H1 (cell line): ENCODE results near the gene ITPR3. TPM values are rescaled to one million over a fixed set of nuclear protein-coding genes. Genes with fewer than 3 reads are reported as not detected.

Source experiments
- CTCF ChIA-PET: fragments of 300-600 bp; sonication (Branson Sonifier 250); formaldehyde crosslinking; loops from one replicate; lab custom pipeline; 2021; ENCODE audit not compliant: partially characterized antibody; lab: Charles Lee
- POLR2A ChIA-PET: fragments of 300-600 bp; sonication (Branson Sonifier 250); formaldehyde crosslinking; loops from one replicate; lab custom pipeline; 2021; ENCODE audit warnings: inconsistent platforms; ENCODE audit not compliant: partially characterized antibody; lab: Charles Lee
- DNase-seq, 2 experiments: peaks; one replicate each; pipeline versions ENCODE4 v3.0.0 to v3.0.0-alpha.2; 2010 to 2022; ENCODE audit warnings: low spot score in 2 of 2, low read depth in 1 of 2, mixed read lengths in 1 of 2
- FAIRE-seq: peaks from 2 replicates; lab custom pipeline; 2011; peaks lifted over from hg19 to GRCh38; lab: Jason Lieb, UNC
- H2AFZ ChIP-seq: 2 replicates; pipeline ENCODE4 v1.8.1; 2012; ENCODE audit warnings: low read length, inconsistent platforms
- H2AK5ac ChIP-seq: 2 replicates; pipeline ENCODE4 v1.6.1; 2013; ENCODE audit warnings: low read depth, low read length
- H2BK120ac ChIP-seq: replicated peaks from 2 replicates; pipeline ENCODE3; 2013; ENCODE audit warnings: low read depth, low read length, inconsistent platforms
- H2BK12ac ChIP-seq: 2 replicates; pipeline ENCODE4 v1.6.1; 2013; ENCODE audit warnings: low read depth, low read length
- H2BK15ac ChIP-seq: 2 replicates; pipeline ENCODE4 v1.6.1; 2013; ENCODE audit warnings: low read length
- H2BK20ac ChIP-seq: 2 replicates; pipeline ENCODE4 v1.6.1; 2013; ENCODE audit warnings: low read length
- H2BK5ac ChIP-seq: 2 replicates; pipeline ENCODE4 v1.6.1; 2013; ENCODE audit warnings: low read depth, low read length
- H3K14ac ChIP-seq: 2 replicates; pipeline ENCODE4 v1.6.1; 2013; ENCODE audit warnings: inconsistent platforms; ENCODE audit not compliant: insufficient read length
- H3K18ac ChIP-seq: 2 replicates; pipeline ENCODE4 v1.6.1; 2013; ENCODE audit warnings: low read length; ENCODE audit errors: extremely low read depth
- H3K23ac ChIP-seq: 2 replicates; pipeline ENCODE4 v1.6.1; 2013; ENCODE audit warnings: inconsistent platforms; ENCODE audit not compliant: insufficient read length
- H3K23me2 ChIP-seq: 2 replicates; pipeline ENCODE4 v1.6.1; 2013; ENCODE audit warnings: low read depth, low read length
- H3K27ac ChIP-seq: 2 replicates; pipeline ENCODE4 v1.6.1; 2011; ENCODE audit warnings: low read depth, low read length, inconsistent platforms
- H3K27me3 ChIP-seq, 4 experiments: replicated peaks in 1 of 4; 1 replicate in 1 of 4; 2 replicates in 3 of 4; pipeline versions ENCODE4 v1.6.1 to v1.8.1; 2011 to 2013; ENCODE audit warnings: low read length in 3 of 4, mild to moderate bottlenecking in 3 of 4, inconsistent platforms in 2 of 4, mixed read lengths in 2 of 4, moderate library complexity in 1 of 4; ENCODE audit not compliant: control insufficient read depth in 3 of 4, insufficient read depth in 3 of 4; ENCODE audit errors: extremely low read depth in 1 of 4
- H3K36me3 ChIP-seq, 4 experiments: 2 replicates each; pipeline versions ENCODE4 v1.6.1 to v1.8.1; 2011 to 2013; ENCODE audit warnings: mild to moderate bottlenecking in 4 of 4, low read length in 3 of 4, moderate library complexity in 2 of 4, control low read depth in 1 of 4, inconsistent platforms in 1 of 4; ENCODE audit not compliant: insufficient read depth in 4 of 4, control insufficient read depth in 2 of 4
- H3K4ac ChIP-seq: replicated peaks from 2 replicates; pipeline ENCODE3; 2013; ENCODE audit warnings: low read length, low read depth, mixed read lengths, inconsistent platforms; ENCODE audit not compliant: insufficient read length
- H3K4me1 ChIP-seq, 4 experiments: replicated peaks in 1 of 4; 1 replicate in 1 of 4; 2 replicates in 3 of 4; pipeline versions ENCODE4 v1.6.1 to v1.8.1; 2011 to 2013; ENCODE audit warnings: low read length in 3 of 4, inconsistent platforms in 2 of 4, mixed read lengths in 1 of 4; ENCODE audit not compliant: insufficient read depth in 4 of 4, control insufficient read depth in 3 of 4
- H3K4me2 ChIP-seq, 2 experiments: 2 replicates each; pipeline versions ENCODE4 v1.6.1 to v1.8.1; 2011 to 2013; ENCODE audit warnings: low read depth in 2 of 2, low read length in 2 of 2, control low read depth in 1 of 2, inconsistent platforms in 1 of 2, mild to moderate bottlenecking in 1 of 2; ENCODE audit not compliant: insufficient read depth in 1 of 2
- H3K4me3 ChIP-seq, 4 experiments: fragments of 200-600, 300-600 bp in 1 of 4; sonication (generic), shearing (Covaris generic), sonication (Bioruptor Twin) in 1 of 4; 2 replicates each; pipeline versions ENCODE4 v1.5.1 to v1.8.1; 2011 to 2016; ENCODE audit warnings: low read length in 4 of 4, low read depth in 3 of 4, control low read depth in 2 of 4, inconsistent platforms in 2 of 4, mild to moderate bottlenecking in 2 of 4, mixed read lengths in 1 of 4, moderate library complexity in 1 of 4; ENCODE audit not compliant: insufficient read depth in 2 of 4; ENCODE audit errors: extremely low read depth in 1 of 4
- H3K56ac ChIP-seq: replicated peaks from 2 replicates; pipeline ENCODE3; 2013; ENCODE audit warnings: low read depth, mild to moderate bottlenecking, mixed read lengths, low read length, inconsistent platforms; ENCODE audit not compliant: insufficient read length
- H3K79me1 ChIP-seq: 2 replicates; pipeline ENCODE4 v1.6.1; 2013; ENCODE audit warnings: low read depth, low read length, control low read depth
- H3K79me2 ChIP-seq, 2 experiments: 2 replicates each; pipeline versions ENCODE4 v1.6.1 to v1.8.1; 2012 to 2013; ENCODE audit warnings: low read length in 2 of 2, mild to moderate bottlenecking in 2 of 2, inconsistent platforms in 1 of 2; ENCODE audit not compliant: insufficient read depth in 2 of 2, control insufficient read depth in 1 of 2
- H3K9ac ChIP-seq, 4 experiments: replicated peaks in 1 of 4; 1 replicate in 1 of 4; 2 replicates in 3 of 4; pipeline versions ENCODE4 v1.6.1 to v1.8.1; 2011 to 2013; ENCODE audit warnings: low read depth in 3 of 4, low read length in 3 of 4, control low read depth in 2 of 4, mild to moderate bottlenecking in 2 of 4, moderate library complexity in 2 of 4, inconsistent platforms in 1 of 4; ENCODE audit errors: extremely low read depth in 1 of 4
- H3K9me3 ChIP-seq, 2 experiments: 2 replicates each; pipeline versions ENCODE4 v1.6.1 to v1.8.1; 2012 to 2013; ENCODE audit warnings: mild to moderate bottlenecking in 2 of 2, moderate library complexity in 2 of 2, control low read depth in 1 of 2, inconsistent platforms in 1 of 2, low read depth in 1 of 2, low read length in 1 of 2, mixed read lengths in 1 of 2; ENCODE audit not compliant: insufficient read depth in 2 of 2
- H4K20me1 ChIP-seq, 2 experiments: replicated peaks in 1 of 2; 2 replicates each; pipeline versions ENCODE3 to v1.8.1; 2011 to 2013; ENCODE audit warnings: inconsistent platforms in 2 of 2, low read length in 2 of 2, mild to moderate bottlenecking in 1 of 2; ENCODE audit not compliant: insufficient read depth in 2 of 2, control insufficient read depth in 1 of 2
- H4K5ac ChIP-seq: 2 replicates; pipeline ENCODE4 v1.6.1; 2013; ENCODE audit warnings: low read length, low read depth, mixed read lengths, inconsistent platforms; ENCODE audit not compliant: insufficient read length
- H4K8ac ChIP-seq: 2 replicates; pipeline ENCODE4 v1.8.0; 2013; ENCODE audit warnings: mild to moderate bottlenecking, moderate library complexity, low read length, inconsistent platforms; ENCODE audit not compliant: insufficient read depth; ENCODE audit errors: extremely low read depth
- H4K91ac ChIP-seq: replicated peaks from 2 replicates; pipeline ENCODE3; 2013; ENCODE audit warnings: low read length, mixed read lengths, inconsistent platforms; ENCODE audit not compliant: insufficient read length
- CBX5 ChIP-seq: fragments of 300-800, 300-1000 bp; sonication (generic); IDR thresholded peaks from 2 replicates; pipeline ENCODE4 v1.7.1; 2016; ENCODE audit warnings: antibody characterized with exemption, low read length, low read depth
- TBP ChIP-seq: IDR thresholded peaks from 2 replicates; pipeline ENCODE4 v1.6.1; 2011; ENCODE audit warnings: low read depth, low read length, improper control_type of control experiment
- WGBS, 2 experiments: shearing (Covaris generic) in 1 of 2; methylation state at CpG; one replicate each; pipeline versions ENCODE4 v1.1.6 to v1.1.7; 2013 to 2015; ENCODE audit warnings: low lambda C conversion rate in 2 of 2, mixed read lengths in 2 of 2, inconsistent platforms in 1 of 2, low coverage in 1 of 2, missing lambda C conversion rate in 1 of 2; ENCODE audit not compliant: insufficient replicate concordance in 2 of 2, insufficient coverage in 1 of 2, insufficient read length in 1 of 2; ENCODE audit errors: extremely low coverage in 1 of 2, missing lambda C conversion rate in 1 of 2; 5-methylcytosine and 5-hydroxymethylcytosine counted together
- polyA plus RNA-seq, 7 experiments: library from polyadenylated mRNA; depleted of rRNA in 3 of 7; stranded (reverse) in 5 of 7; unstranded in 2 of 7; fragments of >200 nt in 5 of 7; fragments of 200-250 nt in 2 of 7; gene quantifications; 1 replicate in 5 of 7; 2 replicates in 1 of 7; 4 replicates in 1 of 7; pipeline versions ENCODE4 v1.2.1 to v1.2.3, GENCODE V29; 2011 to 2013; ENCODE audit warnings: missing spikeins in 2 of 7, mixed read lengths in 2 of 7
- total RNA-seq: library from RNA; stranded (reverse); fragmentation: NEBNext Ultra II Directional; extraction: Animal tissue kit (Norgen Biotek cat#: 25700); gene quantifications from 2 replicates; pipeline ENCODE4 v1.2.1, GENCODE V29; 2021

The ITPR3 gene
- total and polyA plus RNA-seq, 2 of the 8 experiments (the other 6 are each of a cell fraction or from before 2014, with no cell fraction given) = 29.1 to 45.7 TPM

DNA sequence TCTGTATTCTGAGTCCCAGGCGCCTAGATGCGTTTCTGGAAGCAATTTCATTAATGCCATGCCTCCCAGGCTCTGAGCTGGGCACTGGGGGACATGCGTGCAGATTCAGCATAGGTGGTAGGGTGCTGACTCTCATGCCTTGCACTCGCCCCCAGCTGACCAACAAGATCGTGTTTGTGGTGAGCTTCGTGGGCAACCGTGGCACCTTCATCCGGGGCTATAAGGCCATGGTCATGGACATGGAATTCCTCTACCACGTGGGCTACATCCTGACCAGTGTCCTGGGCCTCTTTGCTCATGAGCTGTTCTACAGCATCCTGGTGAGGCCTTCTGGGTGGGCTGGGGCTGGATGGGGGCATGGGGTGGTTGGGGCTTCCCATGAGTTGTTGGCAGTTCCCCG lies 68.8 kb downstream of the ITPR3 start:
- Histone ChIP-seq H2BK20ac (no peak overlapping the region), H4K5ac (no peak overlapping the region), H3K36me3 (peaks cover 16 to 53% (median 45%) of the 10 kb centered on the region in 4 experiments), H4K20me1 (peaks cover under 1 to 8% of the 10 kb centered on the region in 2 experiments), H3K9me3 (no peaks in the 10 kb centered on the region), H2BK15ac (no peak overlapping the region), H3K23ac (no peak overlapping the region), H4K8ac (no peak overlapping the region), H3K4me1 (peaks cover 0 to 5% (median 1%) of the 10 kb centered on the region in 4 experiments; a peak in 3 of 7 replicates), H3K4ac (no peak overlapping the region), H2AFZ (no peak overlapping the region), H3K4me3 (no peak overlapping the region), H4K91ac (no peak overlapping the region), H2BK120ac (no peak overlapping the region), H3K27me3 (no peaks in the 10 kb centered on the region), H3K4me2 (no peak overlapping the region), H3K27ac (no peak overlapping the region), H2BK5ac (no peak overlapping the region), H3K23me2 (no peaks in the 10 kb centered on the region), H3K9ac (no peak overlapping the region), H3K79me1 (no peaks in the 10 kb centered on the region), H2BK12ac (no peak overlapping the region), H3K79me2 (no peaks in the 10 kb centered on the region), H3K56ac (no peak overlapping the region), H3K14ac (no peak overlapping the region), H3K18ac (no peak overlapping the region), H2AK5ac (no peak overlapping the region)
- FAIRE-seq (no peak), DNase-seq (no peak)
- TF ChIP-seq TBP = no peak
- no peak for TF ChIP-seq CBX5
- ChIA-PET POLR2A (interaction anchor here (0.9 to 1.6 kb wide), 2 partner anchors 11 to 18 kb away, joined by 5 to 6 read pairs; no protein-coding TSS in a partner anchor), CTCF (interaction anchor here (1.1 to 2.2 kb wide), 7 partner anchors 11 to 107 kb away, joined by 3 to 11 read pairs (median 6); no protein-coding TSS in a partner anchor)
- WGBS, 2 experiments = 92% methylated on average over 10 of the region's 10 CpGs; no CpG with 5 or more reads in 1 of the 2 experiments
